HTERT RPE-1 (cell line): ENCODE data around the gene FAM184A.

ENCODE experiments used
- in situ Hi-C: fragments of 300-500 bp; cut with MboI; formaldehyde crosslinking; loops from 4 replicates; pipeline ENCODE4 v1.14.3; 2020; ENCODE audit warnings: low sequenced_read_pairs

The FAM184A gene

DNA sequence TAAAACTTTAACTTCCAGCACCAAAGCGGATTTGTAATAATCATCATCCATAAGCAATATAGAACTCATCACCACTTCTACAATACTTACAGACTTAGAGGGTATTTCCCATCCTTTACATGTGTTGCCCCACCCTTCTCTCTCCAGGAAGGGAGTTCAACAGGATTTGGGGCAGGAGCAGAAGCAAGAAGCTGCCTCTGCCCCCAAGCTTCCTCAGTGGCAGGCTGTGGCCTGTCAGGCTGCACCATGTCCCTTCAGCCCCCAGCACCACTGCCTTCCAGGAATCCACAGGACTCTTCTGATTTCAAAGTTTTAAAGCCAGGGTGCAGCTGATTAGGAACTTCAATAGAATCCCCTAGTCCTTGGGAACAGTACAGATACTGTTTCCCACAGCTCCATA is 106.8 kb downstream of the FAM184A start:
- in situ Hi-C loops: no loop called here

DNA sequence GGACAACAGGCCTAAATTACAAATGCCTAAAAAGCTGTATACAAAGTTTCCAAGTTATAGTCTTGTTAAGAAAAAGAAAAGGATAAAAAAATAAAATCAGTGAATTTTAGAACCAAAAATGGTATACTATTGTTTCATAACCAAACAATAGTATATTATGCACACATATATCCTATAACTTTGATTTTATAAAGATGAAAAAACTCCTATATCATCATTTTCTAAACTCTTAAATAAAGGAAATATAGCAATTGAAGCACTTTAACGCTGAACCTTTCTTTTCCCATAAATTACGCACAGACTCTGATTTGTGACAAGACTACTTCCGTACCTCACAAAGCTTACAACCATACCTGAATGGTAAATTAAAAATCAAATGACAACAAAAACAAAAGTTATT is 107.6 kb downstream of the FAM184A start:
- in situ Hi-C loops: no loop called here

DNA sequence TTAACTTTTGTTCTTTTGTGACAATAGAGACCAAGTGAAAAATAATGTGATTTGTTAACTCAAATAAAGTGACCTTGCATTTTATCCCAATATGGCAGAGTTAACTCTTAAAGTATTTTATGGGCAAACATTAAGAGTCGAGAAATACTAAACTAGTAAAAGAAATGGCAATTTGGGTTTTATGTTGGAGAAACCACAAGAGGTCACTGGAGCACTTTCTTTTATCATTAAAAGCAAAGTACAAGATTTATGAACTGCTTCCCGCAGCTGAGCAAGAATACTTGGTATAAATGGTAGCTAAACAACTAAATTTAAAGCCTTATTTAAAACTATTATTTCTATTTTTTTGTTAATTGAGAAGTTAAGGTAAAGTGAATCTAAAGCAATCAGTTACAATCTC is 110.0 kb downstream of the FAM184A start:
- in situ Hi-C loops: no loop called here

- in situ Hi-C loops: no loop called here
These were observed 111.2 kb downstream of the FAM184A start for GRCh38 chr6:118967239-118967638.

GRCh38 chr6:118965843-118966370 is 112.6 kb downstream of the FAM184A start:
- in situ Hi-C loops: no loop called here

DNA sequence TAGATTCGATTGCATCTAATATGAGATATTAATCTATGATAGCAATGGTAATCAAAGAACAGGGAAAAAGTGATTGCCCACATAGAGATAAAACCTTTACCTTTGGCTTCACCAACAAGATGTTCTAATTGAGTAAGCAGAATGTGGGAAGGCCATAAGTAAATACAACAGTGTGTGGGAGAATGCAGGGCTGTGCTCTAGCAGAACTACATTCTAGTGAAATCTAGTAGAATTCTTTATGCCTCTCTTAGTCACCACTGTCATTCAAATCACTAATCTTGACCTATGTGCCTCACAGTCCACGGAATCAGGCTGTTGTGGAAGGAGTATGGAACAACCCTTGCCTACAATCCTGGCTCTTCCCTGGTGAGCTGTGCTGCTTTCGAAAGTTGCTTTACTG is 113.1 kb downstream of the FAM184A start:
- in situ Hi-C loops: no loop called here

DNA sequence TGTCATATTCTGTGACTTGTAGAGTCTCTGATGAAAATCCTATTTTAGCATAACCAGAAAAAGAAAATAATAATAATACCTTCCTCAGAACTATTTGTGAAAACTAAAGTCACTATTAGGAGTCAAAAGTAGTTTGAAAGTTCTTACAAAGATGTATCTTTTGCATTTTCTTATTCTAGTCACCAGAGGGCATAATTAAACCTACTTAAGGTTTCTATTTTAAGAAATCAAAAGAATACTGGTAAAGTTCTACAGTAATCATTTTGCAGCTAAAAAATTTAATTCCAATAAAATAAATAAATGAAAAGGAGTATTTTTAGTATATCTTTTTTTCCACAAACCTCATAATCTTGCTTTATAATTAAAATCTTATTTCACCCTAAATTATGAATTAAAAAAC is 115.5 kb downstream of the FAM184A start:
- in situ Hi-C loops: no loop called here

- in situ Hi-C loops: no loop called here
These were observed 118.6 kb downstream of the FAM184A start for GRCh38 chr6:118959903-118960302.

GRCh38 chr6:118953391-118953790 is 125.1 kb downstream of the FAM184A start:
- in situ Hi-C loops: no loop called here

- in situ Hi-C loops: no loop called here
These were observed 125.8 kb downstream of the FAM184A start for GRCh38 chr6:118952683-118953082.

GRCh38 chr6:118945217-118945616 is 133.2 kb downstream of the FAM184A start:
- in situ Hi-C loops: no loop called here

GRCh38 chr6:118940770-118941169 is 137.7 kb downstream of the FAM184A start:
- in situ Hi-C loops: no loop called here

DNA sequence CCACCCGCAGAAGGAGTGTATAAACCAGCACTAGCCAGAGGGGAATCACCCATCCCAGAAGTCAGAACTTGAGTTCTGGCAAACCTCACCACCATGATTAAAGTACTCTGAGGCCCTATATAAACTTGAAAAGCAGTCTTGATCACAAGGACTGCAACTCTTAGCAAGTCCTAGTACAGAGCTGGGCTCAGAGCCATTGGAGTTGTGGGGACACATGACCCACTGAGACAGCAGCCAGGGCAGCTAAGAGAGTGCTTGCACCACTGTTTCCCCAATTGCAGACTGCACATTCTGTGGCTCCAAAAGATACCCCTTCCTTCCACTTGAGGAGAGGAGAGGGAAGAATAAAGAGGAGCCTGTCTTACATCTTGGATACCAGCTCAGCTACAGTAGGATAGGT is 138.8 kb downstream of the FAM184A start:
- in situ Hi-C loops: no loop called here

- in situ Hi-C loops: no loop called here
These were observed 142.3 kb downstream of the FAM184A start for GRCh38 chr6:118935978-118936703.

DNA sequence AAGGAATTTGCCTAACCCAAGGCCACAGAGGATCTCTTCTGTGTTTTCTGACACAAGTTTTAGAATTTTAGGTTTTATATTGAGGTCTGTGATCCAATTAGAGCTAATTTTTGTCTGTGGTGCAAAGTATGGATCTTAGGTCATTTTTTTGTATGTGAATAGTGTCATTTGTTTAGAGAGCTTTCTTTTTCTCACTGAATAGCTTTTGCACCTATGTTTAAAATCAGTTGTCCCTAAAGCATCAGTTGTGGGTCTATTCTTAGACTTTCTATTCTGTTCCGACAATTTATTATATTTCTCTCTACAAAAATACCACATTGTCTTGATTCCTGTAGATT is 143.2 kb downstream of the FAM184A start:
- in situ Hi-C loops: no loop called here

DNA sequence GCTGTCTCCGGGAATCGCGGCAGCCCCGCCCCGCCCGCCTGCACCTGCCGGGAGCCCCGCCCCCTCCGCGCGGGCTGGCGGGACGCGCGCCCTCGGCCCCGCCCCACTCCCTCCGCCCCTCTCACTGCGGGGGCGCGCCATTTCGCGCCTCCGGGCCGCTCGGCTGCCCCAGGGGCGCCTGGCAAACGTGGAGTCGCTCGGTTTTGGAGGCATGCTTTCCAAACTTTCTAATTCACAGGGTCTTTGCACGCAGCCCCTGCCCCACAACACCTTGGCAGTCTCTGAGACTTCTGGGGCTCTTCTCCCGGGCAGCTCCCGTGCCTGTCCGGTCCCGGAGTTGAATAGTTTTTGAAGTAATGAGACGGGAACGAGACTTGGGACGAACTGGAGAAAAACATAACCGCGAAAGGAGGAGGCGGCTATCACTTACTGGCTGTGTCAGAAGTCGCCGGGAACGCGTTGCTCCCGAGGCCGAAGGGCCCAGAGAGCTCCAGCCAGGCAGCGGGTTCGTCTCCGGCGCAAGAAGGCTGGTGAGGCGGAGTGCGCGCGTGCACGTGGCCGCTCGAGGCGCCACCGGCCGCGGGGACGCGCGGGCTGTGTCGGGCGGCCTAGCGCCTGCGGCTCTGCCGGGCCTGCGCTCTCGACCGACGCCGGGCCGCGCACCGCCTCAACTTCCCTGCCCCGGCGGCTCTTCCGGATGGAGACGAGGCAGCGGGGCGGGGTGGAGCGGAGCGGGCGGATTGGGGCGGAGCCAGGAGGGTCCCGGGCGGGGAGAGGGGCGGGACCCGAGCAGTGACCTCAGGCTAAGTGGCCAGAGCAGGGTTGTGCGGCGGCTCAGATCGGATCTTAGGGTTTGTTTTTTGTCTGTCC is 143.8 kb downstream of the FAM184A start, which contains the start of gene MCM9:
TSS of gene MCM9 (minus strand) at position 699 of the 870 bp plus-strand sequence. CDS start 3,436 bp downstream, outside the sequence.
- in situ Hi-C loops: no loop called here

DNA sequence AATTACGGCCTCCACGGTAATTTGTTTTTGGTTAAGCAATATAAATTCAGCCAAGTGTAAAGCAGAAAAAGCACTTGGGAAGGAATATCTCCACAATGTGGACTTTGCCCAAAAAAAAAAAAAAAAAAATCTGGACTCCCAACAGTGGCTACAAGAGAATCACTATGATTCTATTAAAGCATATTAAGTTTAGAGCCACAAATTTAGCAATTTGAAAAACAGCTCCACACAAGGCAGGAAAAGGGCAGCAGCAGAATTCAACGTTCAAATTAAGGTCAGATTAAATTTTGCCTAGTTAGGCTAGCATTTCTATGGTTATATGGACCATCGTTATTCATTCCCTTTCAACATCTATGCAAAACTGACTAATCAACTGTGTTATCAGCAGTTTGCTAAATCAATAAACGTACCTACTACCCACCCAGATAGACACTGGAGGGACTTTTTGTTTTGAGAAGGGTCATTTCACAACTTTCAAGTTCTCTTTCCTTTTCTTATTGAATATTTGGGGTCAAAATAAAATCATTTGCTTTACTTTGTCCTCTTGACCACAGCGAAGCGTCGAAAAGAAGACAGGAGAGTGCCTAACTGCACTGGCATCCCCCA is 144.5 kb downstream of the FAM184A start:
- in situ Hi-C loops: no loop called here

- in situ Hi-C loops: no loop called here
These were observed 146.0 kb downstream of the FAM184A start for GRCh38 chr6:118932421-118932820.

DNA sequence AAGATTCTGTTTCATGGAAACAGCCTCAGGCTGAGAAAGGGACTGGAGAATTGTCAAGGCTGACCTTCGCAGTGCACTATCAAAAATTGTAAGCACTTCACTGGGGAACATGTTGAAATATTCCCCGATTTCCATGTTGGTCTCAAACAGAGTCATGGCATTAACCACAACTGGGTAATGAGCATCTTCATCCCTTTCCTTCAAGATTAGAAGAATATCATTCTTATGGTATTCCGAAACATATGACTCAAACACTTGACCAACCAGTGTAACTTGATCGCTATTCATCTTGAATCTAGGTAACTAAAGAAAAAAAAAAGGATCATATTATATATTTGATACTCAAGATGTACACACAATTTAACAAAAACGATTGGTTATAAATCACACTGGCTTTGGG is 147.0 kb downstream of the FAM184A start:
- in situ Hi-C loops: no loop called here

DNA sequence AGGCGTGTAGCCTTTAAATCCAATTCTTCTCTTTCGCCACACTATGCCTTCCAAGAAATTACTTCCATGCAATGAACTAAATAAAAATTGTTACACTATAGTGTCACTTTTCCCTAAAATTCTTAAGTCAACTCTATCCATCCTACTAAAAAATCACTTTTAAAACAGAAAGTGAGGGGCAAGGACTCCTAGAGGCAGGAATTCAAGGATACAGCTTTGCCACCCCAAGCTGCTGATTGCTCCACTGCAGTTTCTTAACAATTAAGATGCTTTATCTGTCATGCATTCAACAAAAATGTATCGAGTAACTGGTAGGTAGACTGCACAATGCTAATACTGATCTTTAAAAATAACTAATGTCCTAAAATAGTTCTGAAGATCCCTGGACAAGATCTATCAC is 147.8 kb downstream of the FAM184A start:
- in situ Hi-C loops: no loop called here

GRCh38 chr6:118923035-118923434 is 155.4 kb downstream of the FAM184A start:
- in situ Hi-C loops: no loop called here

GRCh38 chr6:118921084-118921483 is 157.4 kb downstream of the FAM184A start:
- in situ Hi-C loops: no loop called here
